Activated B cell treated with CpG ODN at 0.5 μM for 24 hours (primary cell): ENCODE results near the gene TLE3. TPM values are rescaled to one million over a fixed set of nuclear protein-coding genes. Genes with fewer than 3 reads are reported as not detected.
A peak's percentile ranks its signal among the peaks of the same experiment; 100 is the strongest.

ENCODE experiments used
- ATAC-seq: fragments of 200-7000 bp; cut with Tn5 transposase; one replicate; pipeline ENCODE4 v1.10.0; 2021; ENCODE audit warnings: low read depth, mild to moderate bottlenecking, moderate library complexity
- CTCF ChIA-PET: fragments of 350-600 bp; sonication (Branson Sonifier 250); formaldehyde crosslinking; loops from one replicate; lab custom pipeline; 2021; ENCODE audit warnings: antibody characterized with exemption; lab: Charles Lee
- POLR2A ChIA-PET: fragments of 350-600 bp; sonication (Branson Sonifier 250); formaldehyde crosslinking; loops from one replicate; lab custom pipeline; 2021; ENCODE audit warnings: antibody characterized with exemption; lab: Charles Lee
- DNase-seq: peaks from one replicate; pipeline ENCODE4 v3.0.0; 2022
- H3K27ac Mint-ChIP-seq: one replicate; pipeline ENCODE4 v1.8.0; 2020; ENCODE audit warnings: mixed read lengths
- H3K27me3 Mint-ChIP-seq: one replicate; pipeline ENCODE4 v1.8.0; 2021; ENCODE audit warnings: mixed read lengths
- H3K36me3 Mint-ChIP-seq: one replicate; pipeline ENCODE4 v1.8.0; 2021; ENCODE audit warnings: low read depth, mixed read lengths
- H3K4me1 Mint-ChIP-seq: one replicate; pipeline ENCODE4 v1.8.0; 2021; ENCODE audit warnings: mixed read lengths
- H3K4me3 Mint-ChIP-seq: one replicate; pipeline ENCODE4 v1.8.0; 2020; ENCODE audit warnings: mild to moderate bottlenecking, mixed read lengths
- H3K9me3 Mint-ChIP-seq: one replicate; pipeline ENCODE4 v1.8.0; 2020; ENCODE audit warnings: mixed read lengths
- CTCF ChIP-seq: fragments of 200-600 bp; IDR thresholded peaks from one replicate; pipeline ENCODE4 v1.8.0; 2022; ENCODE audit warnings: antibody characterized with exemption, mild to moderate bottlenecking
- intact Hi-C: fragments of 100-400 bp; cut with micrococcal nuclease; formaldehyde crosslinking; loops from one replicate; pipeline ENCODE4 v1.15.1; 2024
- total RNA-seq: library from RNA; stranded (reverse); gene quantifications from 2 replicates; pipeline ENCODE4 v1.2.3, GENCODE V29; 2022

TLE3 gene
- total RNA-seq, 1 donor from 2014 or later = 110 TPM

GRCh38 chr15:70049701-70050301 is 47.9 kb downstream of the TLE3 start:
- peaks cover 11% of the 10 kb centered on the region for H3K4me1 Mint-ChIP-seq
- POLR2A ChIA-PET = no interaction called here
- intact Hi-C loops = no loop called here
- H3K36me3 Mint-ChIP-seq = peaks cover 85% of the 10 kb centered on the region
- H3K4me3 Mint-ChIP-seq = no peak overlapping the region
- H3K27me3 Mint-ChIP-seq = no peaks in the 10 kb centered on the region
- H3K9me3 Mint-ChIP-seq = no peaks in the 10 kb centered on the region
- ATAC-seq (no peak), DNase-seq (no peak)
- CTCF ChIA-PET = no interaction called here
- H3K27ac Mint-ChIP-seq = no peak overlapping the region
- no peak for TF ChIP-seq CTCF

DNA sequence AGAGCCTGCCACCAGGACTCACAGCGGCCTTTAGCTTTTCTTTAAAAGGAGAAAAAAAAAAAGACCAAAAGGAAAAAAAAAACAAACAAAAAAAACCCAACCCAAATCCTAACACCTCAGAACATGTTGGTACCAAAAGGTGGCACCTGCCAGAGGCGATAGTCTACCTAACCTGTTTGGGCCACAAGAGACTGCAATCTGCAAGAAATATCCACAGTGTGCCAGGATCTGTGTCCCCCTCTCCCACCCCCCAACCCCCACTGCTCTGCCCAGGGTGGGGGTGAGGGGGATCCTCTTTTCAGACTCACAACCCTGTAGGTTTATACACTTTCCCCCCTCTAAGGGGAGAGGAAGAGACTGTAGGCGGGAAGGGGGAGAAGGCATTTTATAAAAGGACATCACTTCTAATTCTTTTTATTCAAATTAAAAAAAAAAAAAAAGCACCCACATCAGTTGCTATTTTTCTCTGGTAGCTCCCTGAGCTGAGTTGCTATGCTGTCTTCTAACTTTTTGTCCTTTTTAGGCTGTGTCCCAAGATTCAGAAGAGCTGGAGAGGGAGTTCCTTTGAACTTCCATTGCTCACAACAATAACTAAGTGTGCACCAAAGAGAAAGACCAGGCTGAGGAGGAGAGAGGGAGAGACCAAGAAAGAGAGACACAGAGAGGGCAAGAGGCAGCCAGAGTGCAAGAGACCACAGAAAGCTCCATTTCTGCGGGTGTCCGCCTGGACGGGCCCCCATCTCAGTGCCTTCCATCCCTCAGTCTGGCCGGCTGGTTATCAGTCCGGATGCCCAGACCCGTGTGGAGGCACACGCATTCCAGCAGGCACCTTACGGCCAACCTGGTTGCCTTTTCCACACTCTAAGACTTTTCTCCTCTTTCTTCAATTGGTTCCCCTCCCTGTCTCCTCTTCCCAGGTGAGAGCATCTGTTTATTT is 48.9 kb downstream of the TLE3 start:
- no peak for TF ChIP-seq CTCF
- Mint-ChIP-seq H3K9me3 (no peaks in the 10 kb centered on the region), H3K36me3 (peaks cover 82% of the 10 kb centered on the region), H3K4me1 (peaks cover 11% of the 10 kb centered on the region), H3K27me3 (no peaks in the 10 kb centered on the region), H3K27ac (no peak overlapping the region), H3K4me3 (no peak overlapping the region)
- intact Hi-C loops = no loop called here
- ATAC-seq (no peak), DNase-seq (no peak)
- CTCF ChIA-PET = no interaction called here
- POLR2A ChIA-PET = interaction anchor here (0.6 kb wide), 3 partner anchors 12 to 167 kb away, joined by 3 to 4 read pairs (median 3); no protein-coding TSS in a partner anchor

DNA sequence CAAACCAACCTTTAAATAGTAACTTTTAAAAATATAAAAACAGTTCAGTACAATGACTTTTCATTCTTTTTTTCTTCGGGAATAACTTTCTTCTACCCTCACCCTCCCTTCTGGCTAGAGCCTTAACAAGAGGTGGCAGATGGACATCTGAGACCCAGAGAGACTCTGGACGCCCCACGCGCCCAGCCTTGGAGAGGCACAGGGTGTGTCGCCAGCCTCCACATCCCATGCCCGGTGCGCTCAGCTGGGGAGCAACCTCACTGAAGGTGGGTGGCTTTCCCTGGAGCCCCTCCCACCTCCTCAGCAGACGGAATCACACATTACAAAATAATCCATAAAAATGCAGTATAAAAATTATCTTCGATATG is 49.5 kb downstream of the TLE3 start:
- H3K27me3 Mint-ChIP-seq = no peaks in the 10 kb centered on the region
- no peak overlapping the region for H3K27ac Mint-ChIP-seq
- no peak for TF ChIP-seq CTCF
- peaks cover 80% of the 10 kb centered on the region for H3K36me3 Mint-ChIP-seq
- POLR2A ChIA-PET = interaction anchor here (0.6 kb wide), 1 partner anchor 47 kb away, joined by 4 read pairs; no protein-coding TSS in a partner anchor
- peaks cover 11% of the 10 kb centered on the region for H3K4me1 Mint-ChIP-seq
- no peak for ATAC-seq
- H3K4me3 Mint-ChIP-seq = no peak overlapping the region
- intact Hi-C loops = no loop called here
- CTCF ChIA-PET = no interaction called here
- H3K9me3 Mint-ChIP-seq = no peaks in the 10 kb centered on the region
- DNase-seq = no peak

GRCh38 chr15:70047386-70048197 is 50.1 kb downstream of the TLE3 start:
- peak overlapping the region; percentile 31 for H3K27ac Mint-ChIP-seq

More at GRCh38 chr15:70047386-70048197, 50.1 kb downstream of the TLE3 start:
- TF ChIP-seq CTCF = no peak
- Mint-ChIP-seq H3K9me3 (no peaks in the 10 kb centered on the region), H3K4me3 (no peak overlapping the region), H3K36me3 (peaks cover 75% of the 10 kb centered on the region), H3K27me3 (no peaks in the 10 kb centered on the region), H3K4me1 (peaks cover 11% of the 10 kb centered on the region)
- CTCF ChIA-PET = no interaction called here
- intact Hi-C loops = no loop called here
- POLR2A ChIA-PET = interaction anchor here (0.6 kb wide), 2 partner anchors 48 to 293 kb away, joined by 3 to 4 read pairs; no protein-coding TSS in a partner anchor
- ATAC-seq (no peak), DNase-seq (no peak)
